Midbrain (tissue), 1 donor: ENCODE measurements around the gene POTEG.
"Not testable (repeated sequence)": the region's sequence is repeated elsewhere in the genome, so short reads cannot be mapped to it uniquely, and the experiment has no call there.

Source experiments
- DNase-seq: peaks from one replicate; lab custom pipeline; 2025; lab: John Stamatoyannopoulos, UW

POTEG gene

GRCh38 chr14:19434241-19434640, at the start of gene POTEG:
Gene POTEG, minus strand, starts transcription at chr14:19434341. Its CDS starts 52 bp downstream, at chr14:19434289.
- DNase-seq = not testable (repeated sequence)

DNA sequence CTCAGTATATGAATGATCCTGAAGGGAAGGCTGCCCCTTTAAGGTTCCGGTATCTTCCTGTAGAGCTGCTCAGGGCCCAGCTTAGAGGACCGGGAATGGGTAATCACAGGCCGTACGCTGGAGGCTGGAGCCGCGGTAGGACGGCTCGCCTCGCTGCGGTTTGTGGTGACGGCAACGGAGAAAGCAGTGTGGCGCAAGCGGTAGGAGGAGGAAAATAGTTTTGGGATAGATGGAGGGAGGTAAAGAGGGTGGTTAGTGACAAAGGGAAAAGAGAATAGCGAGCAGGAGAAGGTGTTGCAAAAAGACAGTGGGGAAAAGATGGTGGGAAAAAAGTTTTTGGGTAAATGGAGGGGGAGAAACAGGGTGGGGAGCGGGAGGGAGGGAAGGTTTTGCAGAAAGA, 48.0 kb upstream of the POTEG start:
- not testable (repeated sequence) for DNase-seq

DNA sequence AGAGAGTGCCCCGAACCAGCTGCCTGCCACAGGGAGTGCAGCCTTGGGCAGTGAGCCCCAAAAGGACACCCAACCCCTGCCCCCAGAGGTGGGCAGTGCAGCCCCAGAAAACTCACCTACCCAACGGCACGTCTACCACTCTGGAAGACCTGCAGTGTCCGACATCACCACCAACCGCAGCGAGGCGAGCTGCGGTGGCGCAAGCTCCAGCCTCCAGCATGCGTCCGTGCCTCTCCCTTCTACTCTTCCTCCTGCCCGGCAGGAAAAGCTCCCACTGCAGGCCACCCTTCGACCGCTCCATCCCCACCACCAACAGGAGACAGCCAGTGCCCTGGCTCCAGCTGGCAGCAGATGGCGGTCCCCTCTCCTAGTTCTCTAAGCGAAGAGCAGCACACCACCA, 47.3 kb upstream of the POTEG start:
- DNase-seq = not testable (repeated sequence)

DNA sequence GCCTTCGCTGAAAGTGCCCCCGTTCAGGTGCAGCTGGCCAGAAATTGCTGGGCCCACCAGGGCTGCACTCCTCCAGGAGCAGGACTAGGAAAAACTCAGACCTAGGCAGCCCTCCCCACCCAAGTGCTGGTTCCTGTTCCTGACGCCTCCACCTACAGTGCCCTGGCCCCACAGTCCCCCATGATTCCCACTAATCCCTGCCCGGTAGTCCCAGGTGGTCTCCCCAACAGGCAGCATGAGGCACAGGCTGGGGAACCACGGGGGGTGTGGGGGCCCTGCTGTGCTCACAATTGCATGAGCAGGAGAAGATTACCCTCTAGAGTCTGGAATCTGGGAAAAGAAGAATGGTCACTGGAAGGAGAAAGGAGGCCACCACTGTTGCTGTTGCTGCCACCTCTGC, 46.4 kb upstream of the POTEG start:
- DNase-seq = not testable (repeated sequence)

- DNase-seq = not testable (repeated sequence)
These were observed 11.6 kb upstream of the POTEG start for GRCh38 chr14:19445761-19446160.

DNA sequence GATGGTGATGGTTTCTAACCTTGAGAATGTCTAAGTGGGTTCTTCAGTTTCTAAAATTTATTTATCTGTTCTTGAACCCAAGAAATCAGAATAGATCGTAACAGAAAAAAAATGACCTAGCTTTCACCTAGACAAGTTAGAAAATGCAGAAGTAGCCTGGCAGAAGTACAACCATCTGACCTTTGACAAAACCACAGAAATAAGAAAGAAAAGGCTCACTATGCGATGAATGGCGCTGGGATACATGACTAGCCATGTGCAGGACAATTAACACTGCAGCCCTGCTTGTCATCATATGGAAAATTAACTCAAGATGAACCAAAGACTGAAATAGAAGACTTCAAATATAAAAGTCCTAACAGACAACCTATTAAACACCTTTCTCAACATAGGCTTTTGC, 5.7 kb upstream of the POTEG start:
- not testable (repeated sequence) for DNase-seq

DNA sequence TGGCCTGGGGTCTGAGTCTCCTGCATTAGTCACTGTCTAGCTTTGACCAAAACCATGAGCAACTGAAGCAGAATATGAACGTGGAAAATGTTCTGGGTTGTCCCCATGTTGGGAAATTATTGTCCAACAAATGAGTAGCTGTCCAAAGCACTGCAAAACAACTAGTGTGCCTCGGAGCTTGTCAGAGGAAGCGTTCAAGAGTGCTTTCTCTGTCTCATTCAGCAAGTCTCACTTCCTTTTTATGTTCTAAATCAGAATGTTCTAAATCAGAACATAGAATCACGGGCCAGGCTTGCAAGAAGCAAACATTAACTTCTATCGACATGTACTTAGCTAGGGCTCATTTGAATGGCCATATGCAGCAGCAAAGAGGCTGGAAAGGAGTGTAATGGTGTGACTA, 5.1 kb upstream of the POTEG start:
- not testable (repeated sequence) for DNase-seq

- not testable (repeated sequence) for DNase-seq
These were observed 2.9 kb upstream of the POTEG start for GRCh38 chr14:19437126-19437443.

- not testable (repeated sequence) for DNase-seq
These were observed 2.4 kb upstream of the POTEG start for GRCh38 chr14:19436311-19437125.

- DNase-seq = not testable (repeated sequence)
These were observed 1.7 kb upstream of the POTEG start for GRCh38 chr14:19435852-19436251.

DNA sequence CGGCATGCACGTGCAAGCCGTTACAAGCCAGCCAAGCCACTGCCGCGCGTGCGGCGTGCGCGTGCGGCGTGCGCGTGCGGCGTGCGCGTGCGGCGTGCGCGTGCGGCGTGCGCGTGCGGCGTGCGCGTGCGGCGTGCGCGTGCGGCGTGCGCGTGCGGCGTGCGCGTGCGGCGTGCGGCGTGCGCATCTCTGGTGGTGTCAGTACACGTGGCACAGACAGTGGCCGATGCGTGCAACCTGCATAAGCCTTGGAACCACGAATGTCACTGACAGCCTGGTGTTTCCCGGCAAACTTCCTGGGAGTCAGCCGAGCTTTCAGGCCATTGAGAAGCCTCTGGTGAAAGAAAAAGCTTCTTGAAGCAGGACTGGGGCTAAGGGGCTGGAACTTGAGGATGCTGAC, 750 bp upstream of the POTEG start:
- not testable (repeated sequence) for DNase-seq

GRCh38 chr14:19433765-19434164, 376 bp downstream of the POTEG start:
- DNase-seq = not testable (repeated sequence)

- DNase-seq = not testable (repeated sequence)
These were observed 25.6 kb downstream of the POTEG start for GRCh38 chr14:19408519-19408918.

DNA sequence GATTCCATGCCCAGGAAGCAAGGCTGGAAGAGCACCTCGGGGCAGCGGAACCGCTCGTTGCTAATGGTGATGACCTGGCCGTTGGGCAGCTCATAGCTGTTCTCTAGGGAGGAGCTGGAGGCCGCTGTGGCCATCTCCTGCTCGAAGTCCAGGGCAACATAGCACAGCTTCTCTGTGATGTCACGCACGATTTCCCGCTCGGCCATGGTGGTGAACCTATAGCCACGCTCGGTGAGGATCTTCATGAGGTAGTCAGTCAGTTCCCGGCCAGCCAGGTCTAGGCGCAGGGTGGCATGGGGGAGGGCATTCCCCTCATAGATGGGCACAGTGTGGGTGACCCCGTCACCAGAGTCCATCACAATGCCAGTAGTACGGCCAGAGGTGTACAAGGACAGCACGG, 32.0 kb downstream of the POTEG start:
- not testable (repeated sequence) for DNase-seq

DNA sequence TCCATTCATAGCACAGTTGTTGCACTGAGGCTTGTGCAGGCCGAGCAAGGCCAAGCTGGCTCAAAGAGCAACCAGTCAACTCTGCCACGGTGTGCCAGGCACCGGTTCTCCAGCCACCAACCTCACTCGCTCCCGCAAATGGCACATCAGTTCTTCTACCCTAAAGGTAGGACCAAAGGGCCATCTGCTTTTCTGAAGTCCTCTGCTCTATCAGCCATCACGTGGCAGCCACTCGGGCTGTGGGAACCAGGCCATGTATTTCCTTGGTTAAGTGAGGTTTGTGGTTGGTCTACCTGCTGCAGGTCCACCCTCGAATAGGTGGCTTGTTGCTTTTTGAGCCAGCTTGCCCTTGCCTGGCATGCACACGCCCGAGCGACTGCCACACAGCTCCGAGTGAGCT, 39.4 kb downstream of the POTEG start:
- DNase-seq = not testable (repeated sequence)

DNA sequence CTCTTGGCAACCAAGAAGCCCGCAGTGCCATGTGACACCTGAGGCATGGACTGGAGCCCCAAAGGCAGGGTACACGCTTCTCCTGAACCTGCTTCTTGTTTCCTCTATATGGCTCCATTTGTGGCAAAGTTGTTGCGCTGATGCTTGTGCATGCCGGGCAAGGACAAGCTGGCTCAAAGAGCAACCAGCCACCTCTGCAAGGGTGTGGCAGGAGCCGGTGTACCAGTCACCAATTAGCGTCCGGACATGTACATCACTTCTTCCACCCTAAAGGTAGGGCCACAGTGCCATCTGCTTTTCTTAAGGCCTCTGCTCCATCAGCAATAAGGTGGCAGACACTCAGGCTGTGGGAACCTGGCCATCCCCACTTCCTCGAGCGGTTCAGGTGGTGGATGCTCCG, 43.9 kb downstream of the POTEG start:
- DNase-seq = not testable (repeated sequence)

DNA sequence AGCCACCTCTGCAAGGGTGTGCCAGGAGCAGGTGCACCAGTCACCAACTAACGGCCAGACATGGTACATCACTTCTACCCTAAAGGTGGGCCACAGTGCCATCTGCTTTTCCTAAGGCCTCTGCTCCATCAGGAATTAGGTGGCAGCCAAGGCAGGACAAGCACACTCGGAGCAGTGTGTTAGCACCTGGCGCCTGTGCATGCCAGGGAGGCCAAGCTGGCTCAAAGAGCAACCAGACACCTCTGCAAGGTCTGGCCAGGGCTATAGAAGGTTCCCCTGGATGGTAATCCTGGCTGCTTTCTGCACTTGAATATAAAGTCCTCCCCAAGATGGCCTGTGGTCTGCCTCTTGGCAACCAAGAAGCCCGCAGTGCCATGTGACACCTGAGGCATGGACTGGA, 45.4 kb downstream of the POTEG start:
- DNase-seq = not testable (repeated sequence)

DNA sequence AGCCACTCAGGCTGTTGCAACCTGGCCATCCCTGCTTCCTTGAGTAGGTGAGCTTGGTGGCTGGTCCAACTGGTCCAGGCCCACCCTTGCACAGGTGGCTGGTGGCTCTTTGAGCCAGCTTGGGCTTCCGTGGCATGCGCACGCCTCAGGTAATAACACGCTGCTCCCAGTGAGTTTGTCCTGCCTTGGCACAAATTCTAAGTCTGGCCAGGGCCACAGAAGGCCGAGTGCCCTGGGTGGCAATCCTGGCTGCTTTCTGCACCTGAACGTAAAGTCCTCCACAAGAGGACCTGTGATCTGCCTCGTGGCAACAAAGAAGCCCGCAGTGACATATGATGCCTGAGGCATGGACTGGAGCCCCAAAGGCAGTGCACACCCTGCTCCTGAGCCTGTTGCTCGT, 47.1 kb downstream of the POTEG start:
- DNase-seq = not testable (repeated sequence)

- DNase-seq = not testable (repeated sequence)
These were observed 47.8 kb downstream of the POTEG start for GRCh38 chr14:19386309-19386708.

GRCh38 chr14:19384088-19384781, 49.9 kb downstream of the POTEG start:
- not testable (repeated sequence) for DNase-seq

- DNase-seq = not testable (repeated sequence)
These were observed 51.0 kb downstream of the POTEG start for GRCh38 chr14:19383008-19383584.

GRCh38 chr14:19380137-19380536, 54.0 kb downstream of the POTEG start:
- DNase-seq = not testable (repeated sequence)

DNA sequence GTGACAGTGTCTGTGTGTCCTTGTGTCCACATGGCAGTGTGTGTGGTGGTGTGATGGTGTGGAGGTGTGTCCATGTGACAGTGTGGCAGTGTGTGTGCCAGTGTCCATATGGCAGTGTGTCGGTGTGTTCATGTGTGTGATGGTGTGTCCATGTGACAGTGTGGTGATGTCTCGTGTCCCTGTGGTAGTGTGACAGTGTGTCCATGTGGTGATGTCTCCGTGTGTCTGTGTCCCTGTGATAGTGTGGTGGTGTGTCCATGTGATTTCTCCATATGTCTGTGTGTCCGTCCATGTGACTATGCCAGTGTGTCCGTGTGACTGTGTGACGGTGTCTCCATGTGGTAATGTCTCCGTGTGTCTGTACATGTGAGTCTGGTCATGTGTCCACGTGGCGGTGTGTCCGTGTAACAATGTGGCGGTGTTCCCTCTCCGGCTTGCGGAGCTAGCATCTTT, 59.7 kb downstream of the POTEG start:
- not testable (repeated sequence) for DNase-seq
